GM12878 (cell line): ENCODE results near the gene DNAJC11.

Source experiments
- ATF3 ChIP-seq: IDR thresholded peaks from 2 replicates; pipeline ENCODE4 v1.6.1; 2011; ENCODE audit warnings: low read depth, mild to moderate bottlenecking, low read length, moderate library complexity, borderline replicate concordance; ENCODE audit errors: extremely low read depth
- CBFB ChIP-seq: IDR thresholded peaks from 2 replicates; pipeline ENCODE4 v1.6.1; 2016; ENCODE audit warnings: antibody characterized with exemption, low read depth
- CTCF ChIP-seq, 3 experiments: IDR thresholded peaks in 2 of 3; conservative IDR thresholded peaks in 1 of 3; 2 replicates each; pipeline ENCODE4 v1.5.1; 2011; ENCODE audit warnings: low read depth in 3 of 3, low read length in 3 of 3, mild to moderate bottlenecking in 3 of 3, control low read depth in 2 of 3, moderate library complexity in 2 of 3, inconsistent platforms in 1 of 3, mixed read lengths in 1 of 3; ENCODE audit not compliant: control insufficient read depth in 2 of 3, insufficient read depth in 1 of 3; ENCODE audit errors: extremely low read depth in 1 of 3
- MEF2B ChIP-seq: fragments of 450-650 bp; IDR thresholded peaks from 2 replicates; pipeline ENCODE4 v1.6.1; 2018; ENCODE audit warnings: mild to moderate bottlenecking, moderate library complexity; ENCODE audit not compliant: partially characterized antibody, poor library complexity, severe bottlenecking
- PBX3 ChIP-seq: IDR thresholded peaks from 2 replicates; pipeline ENCODE4 v1.6.1; 2011; ENCODE audit warnings: mild to moderate bottlenecking, low read depth, low read length, moderate library complexity; ENCODE audit not compliant: insufficient replicate concordance
- POLR2AphosphoS5 ChIP-seq: IDR thresholded peaks from 2 replicates; pipeline ENCODE4 v1.6.1; 2011; ENCODE audit warnings: mild to moderate bottlenecking, low read length, inconsistent platforms
- REST ChIP-seq: IDR thresholded peaks from 2 replicates; pipeline ENCODE4 v1.6.1; 2012; ENCODE audit warnings: mild to moderate bottlenecking, low read depth, low read length
- STAT3 ChIP-seq: IDR thresholded peaks from 2 replicates; pipeline ENCODE4 v1.6.1; 2011; ENCODE audit warnings: low read depth, low read length, improper control_type of control experiment
- SUZ12 ChIP-seq: fragments of 200-600 bp; sonication (generic); IDR thresholded peaks from one replicate; pipeline ENCODE4 v1.6.1; 2018; ENCODE audit warnings: antibody characterized with exemption, mild to moderate bottlenecking; ENCODE audit not compliant: unreplicated experiment
- TCF12 ChIP-seq: IDR thresholded peaks from 2 replicates; pipeline ENCODE4 v1.6.1; 2011; ENCODE audit warnings: low read depth, mild to moderate bottlenecking, low read length
- WRNIP1 ChIP-seq: IDR thresholded peaks from 2 replicates; pipeline ENCODE4 v1.6.1; 2011; ENCODE audit warnings: low read depth, low read length, improper control_type of control experiment, borderline replicate concordance
- YY1 ChIP-seq: IDR thresholded peaks from 2 replicates; pipeline ENCODE4 v1.6.1; 2011; ENCODE audit warnings: low read depth, mild to moderate bottlenecking, low read length
- ZBTB11 ChIP-seq: fragments of 450-650 bp; formaldehyde crosslinking; IDR thresholded peaks from 2 replicates; pipeline ENCODE4 v1.5.0; 2022; ENCODE audit warnings: mild to moderate bottlenecking, missing genetic modification characterization

- peak in 2 of 3 experiments; percentile 27 to 38; a peak in 3 of 6 replicates for TF ChIP-seq CTCF (IDR thresholded peaks at IDR 0.05 in 2 of 3, conservative IDR thresholded peaks at IDR 0.05 in 1 of 3; ENCODE audit: control insufficient read depth in 2 of 3, extremely low read depth in 1 of 3, insufficient read depth in 1 of 3, low read depth in 3 of 3, low read length in 3 of 3)
- peak; percentile 70 for TF ChIP-seq PBX3
- TF ChIP-seq ATF3, result no peak
- TF ChIP-seq CBFB, result no peak
- no peak for TF ChIP-seq MEF2B
- TF ChIP-seq SUZ12, result no peak
- TF ChIP-seq YY1, result peak; percentile 98
- no peak for TF ChIP-seq TCF12
- TF ChIP-seq STAT3, result no peak
- no peak for TF ChIP-seq WRNIP1
- TF ChIP-seq POLR2AphosphoS5, result peak; percentile 66
- TF ChIP-seq REST, result no peak
- TF ChIP-seq ZBTB11 (CRISPR knock-in tag), result no peak
These were observed 76.7 kb downstream of the DNAJC11 start, which contains the start of gene THAP3 for GRCh38 chr1:6624710-6625583.
